Nephron (organoid): ENCODE measurements around the gene PRDM1.

Experiments
- H3K27ac Mint-ChIP-seq, 3 experiments: 2 replicates each; pipeline ENCODE4 v1.8.0; 2020; ENCODE audit warnings: mixed read lengths in 3 of 3, mild to moderate bottlenecking in 2 of 3, moderate library complexity in 1 of 3
- H3K27me3 Mint-ChIP-seq: 2 replicates; pipeline ENCODE4 v1.8.0; 2021; ENCODE audit warnings: low read depth, mild to moderate bottlenecking, moderate library complexity, mixed read lengths
- H3K36me3 Mint-ChIP-seq: 2 replicates; pipeline ENCODE4 v1.8.0; 2020; ENCODE audit warnings: low read depth, mixed read lengths
- H3K4me1 Mint-ChIP-seq: 2 replicates; pipeline ENCODE4 v1.8.0; 2020; ENCODE audit warnings: mixed read lengths
- H3K4me3 Mint-ChIP-seq, 3 experiments: 2 replicates each; pipeline ENCODE4 v1.8.0; 2020; ENCODE audit warnings: mild to moderate bottlenecking in 3 of 3, mixed read lengths in 3 of 3, moderate library complexity in 2 of 3
- H3K9me3 Mint-ChIP-seq: 2 replicates; pipeline ENCODE4 v1.8.0; 2020; ENCODE audit warnings: mixed read lengths
- CTCF ChIP-seq, 3 experiments: fragments of 200-600 bp; sonication (generic); IDR thresholded peaks; one replicate each; pipeline ENCODE4 v1.5.0; 2021; ENCODE audit warnings: antibody characterized with exemption in 3 of 3; ENCODE audit not compliant: unreplicated experiment in 3 of 3

Gene PRDM1

GRCh38 chr6:106090001-106090400, 3.9 kb downstream of the PRDM1 start:
- no peak for TF ChIP-seq CTCF (IDR thresholded peaks at IDR 0.05; ENCODE audit: unreplicated experiment in 3 of 3)
- H3K9me3 Mint-ChIP-seq: no peaks in the 10 kb centered on the region
- H3K27ac Mint-ChIP-seq: no peak overlapping the region
- H3K27me3 Mint-ChIP-seq: peaks cover 90% of the 10 kb centered on the region
- H3K4me3 Mint-ChIP-seq: peak overlapping the region in 2 of 3 experiments; percentile 22 to 47
- no peaks in the 10 kb centered on the region for H3K36me3 Mint-ChIP-seq
- H3K4me1 Mint-ChIP-seq: peaks cover 13% of the 10 kb centered on the region

- Mint-ChIP-seq H3K27me3 (peaks cover 90% of the 10 kb centered on the region), H3K27ac (no peak overlapping the region), H3K4me1 (peaks cover 3% of the 10 kb centered on the region), H3K4me3 (no peak overlapping the region), H3K9me3 (no peaks in the 10 kb centered on the region), H3K36me3 (no peaks in the 10 kb centered on the region)
- no peak for TF ChIP-seq CTCF (IDR thresholded peaks at IDR 0.05; ENCODE audit: unreplicated experiment in 3 of 3)
Measured at GRCh38 chr6:106092279-106092678, 6.1 kb downstream of the PRDM1 start.

GRCh38 chr6:106094261-106094963, 8.3 kb downstream of the PRDM1 start:
- no peak for TF ChIP-seq CTCF (IDR thresholded peaks at IDR 0.05; ENCODE audit: unreplicated experiment in 3 of 3)
- no peaks in the 10 kb centered on the region for H3K9me3 Mint-ChIP-seq

GRCh38 chr6:106094964-106095335, 8.8 kb downstream of the PRDM1 start:
- Mint-ChIP-seq H3K27me3 (peaks cover 90% of the 10 kb centered on the region), H3K27ac (no peak overlapping the region), H3K9me3 (no peaks in the 10 kb centered on the region), H3K4me3 (no peak overlapping the region), H3K36me3 (no peaks in the 10 kb centered on the region), H3K4me1 (peaks cover 22% of the 10 kb centered on the region)
- TF ChIP-seq CTCF (IDR thresholded peaks at IDR 0.05; ENCODE audit: unreplicated experiment in 3 of 3): no peak

More at GRCh38 chr6:106094261-106094963, 8.3 kb downstream of the PRDM1 start:
- H3K36me3 Mint-ChIP-seq: no peaks in the 10 kb centered on the region
- H3K4me3 Mint-ChIP-seq: no peak overlapping the region
- H3K27me3 Mint-ChIP-seq: peaks cover 90% of the 10 kb centered on the region
- peaks cover 22% of the 10 kb centered on the region for H3K4me1 Mint-ChIP-seq
- no peak overlapping the region for H3K27ac Mint-ChIP-seq

GRCh38 chr6:106097411-106098231, 11.5 kb downstream of the PRDM1 start:
- peaks cover 89% of the 10 kb centered on the region for H3K27me3 Mint-ChIP-seq
- no peaks in the 10 kb centered on the region for H3K9me3 Mint-ChIP-seq
- H3K4me3 Mint-ChIP-seq: peak overlapping the region; percentile 71 to 86 (median 82)
- TF ChIP-seq CTCF (IDR thresholded peaks at IDR 0.05; ENCODE audit: unreplicated experiment in 3 of 3): no peak
- no peaks in the 10 kb centered on the region for H3K36me3 Mint-ChIP-seq
- peaks cover 22% of the 10 kb centered on the region for H3K4me1 Mint-ChIP-seq
- H3K27ac Mint-ChIP-seq: peak overlapping the region; percentile 26 to 83 (median 64)
